HG02623 (cell line): Measurements from ENCODE around the gene DENND11.

Experiments used
- ATAC-seq: cut with Tn5 transposase; IDR thresholded peaks from one replicate; pipeline ENCODE4 v1.9.1; 2021; ENCODE audit warnings: moderate library complexity; ENCODE audit not compliant: unreplicated experiment

Gene DENND11

GRCh38 chr7:141685285-141686023 is 16.5 kb downstream of the DENND11 start:
- no peak for ATAC-seq

GRCh38 chr7:141679014-141679413 is 23.0 kb downstream of the DENND11 start:
- peak; percentile 74 for ATAC-seq

DNA sequence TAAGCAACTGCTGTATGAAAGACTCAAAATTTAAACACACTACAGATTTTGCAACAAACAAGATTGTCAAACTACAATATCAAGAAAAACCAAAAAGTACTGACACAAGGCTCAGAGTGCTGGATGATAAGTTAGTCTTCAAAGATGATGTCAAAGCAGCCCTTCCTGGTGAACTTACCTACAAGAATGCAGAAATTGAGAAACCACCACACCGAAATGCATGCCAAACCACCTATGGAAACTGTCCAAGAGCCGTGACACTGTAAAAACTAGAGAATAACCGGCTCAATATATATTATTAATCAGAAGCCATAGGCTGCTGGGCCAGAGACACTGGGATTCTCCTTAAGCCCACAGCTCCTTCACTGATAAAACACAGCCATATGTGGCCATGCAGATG is 25.3 kb downstream of the DENND11 start:
- no peak for ATAC-seq

DNA sequence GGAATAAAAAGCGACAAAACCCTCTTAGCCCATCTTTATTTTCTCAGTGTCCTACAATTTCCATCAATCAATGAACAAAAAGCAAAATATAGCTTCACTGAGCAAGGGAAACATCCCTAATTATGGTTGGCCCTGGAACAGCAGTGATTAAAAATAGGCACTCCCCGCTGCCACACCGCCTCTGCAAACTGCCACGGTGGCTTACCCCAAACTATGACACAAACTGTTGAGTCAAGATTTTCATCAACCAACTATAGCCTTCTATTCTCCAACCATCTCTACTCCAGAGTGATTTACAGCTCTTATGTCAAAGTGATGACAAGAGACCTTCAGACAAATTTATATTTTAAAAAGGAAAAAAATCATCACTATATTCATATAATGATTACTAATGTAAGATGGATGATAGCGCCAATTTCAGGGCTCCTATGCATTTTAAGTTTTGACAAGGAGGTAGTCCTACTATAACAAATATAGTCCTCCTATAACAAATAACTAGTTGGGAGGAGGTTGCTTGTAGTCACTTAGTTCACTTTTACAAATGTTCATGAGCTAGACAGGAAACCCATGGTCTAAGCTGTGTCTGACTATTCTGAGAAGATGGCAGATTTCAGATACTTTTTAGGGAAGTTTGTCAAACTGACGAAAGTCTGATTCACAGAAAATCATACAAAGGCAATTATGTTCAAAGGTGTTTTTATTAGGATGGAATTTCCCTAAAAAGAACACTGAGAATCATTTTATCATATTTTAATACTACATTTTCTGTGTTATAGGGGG is 26.3 kb downstream of the DENND11 start:
- ATAC-seq: no peak

GRCh38 chr7:141674702-141675101 is 27.3 kb downstream of the DENND11 start:
- no peak for ATAC-seq

DNA sequence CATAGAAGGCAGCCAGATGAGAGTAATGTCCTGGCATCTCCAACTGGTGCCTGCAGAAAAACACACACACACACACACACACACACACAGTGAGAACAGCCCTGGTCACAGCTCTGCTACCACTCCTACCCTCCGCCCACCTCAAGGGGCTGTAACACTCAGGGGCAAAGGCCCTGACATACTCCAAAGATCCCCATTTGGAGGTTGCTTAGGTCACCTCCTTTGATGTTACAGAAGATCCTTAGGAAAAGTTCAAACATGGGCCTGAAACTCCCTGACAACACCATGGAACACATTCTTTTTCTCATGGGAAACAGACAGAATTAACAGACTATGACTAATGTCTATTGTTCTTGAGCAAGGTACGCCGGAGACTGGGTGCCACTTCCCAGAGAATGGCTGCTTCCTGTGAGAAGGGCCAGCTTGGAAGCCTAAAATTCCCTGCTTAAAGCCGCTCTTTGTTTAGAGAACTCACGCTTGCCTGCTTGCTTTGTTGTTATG is 27.7 kb downstream of the DENND11 start:
- no peak for ATAC-seq

- no peak for ATAC-seq
These were observed 28.6 kb downstream of the DENND11 start for GRCh38 chr7:141673346-141673745.

DNA sequence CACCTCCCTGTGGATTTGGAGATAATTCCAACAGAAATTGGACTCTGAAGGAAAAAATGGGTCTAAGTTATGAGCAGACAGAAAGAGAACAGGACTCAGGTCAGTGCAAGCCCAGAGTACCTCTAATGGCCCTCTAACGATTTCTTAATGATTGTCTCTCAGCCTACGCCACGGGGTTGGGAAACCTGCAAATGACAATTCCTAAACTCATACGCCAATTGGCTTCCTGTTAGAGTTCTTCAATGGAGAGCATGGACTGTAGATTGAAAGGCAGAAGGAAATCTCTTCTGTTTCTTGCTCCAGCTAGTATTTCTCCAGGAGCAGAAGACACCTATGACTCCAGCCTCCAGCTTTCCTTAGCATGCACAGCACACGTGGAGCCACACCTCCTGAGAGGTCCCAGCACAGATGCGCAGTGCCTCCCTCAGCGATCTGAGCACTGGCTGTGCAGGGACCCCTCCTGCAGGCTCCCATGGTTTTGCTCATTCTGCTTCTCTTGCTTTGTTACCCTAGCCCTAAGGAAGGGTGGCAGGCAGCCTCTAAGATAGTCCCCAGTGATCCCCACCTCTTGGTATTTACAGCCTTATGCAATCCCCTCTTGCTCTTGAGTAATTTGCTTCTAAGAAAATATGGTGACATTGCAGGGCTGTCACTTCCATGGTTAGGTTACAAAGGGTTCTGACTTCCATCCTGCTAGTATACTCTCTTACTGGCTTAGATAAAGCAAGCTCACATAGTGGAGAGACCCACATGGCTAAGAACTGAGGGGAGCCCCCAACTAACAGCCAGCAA is 30.1 kb downstream of the DENND11 start:
- no peak for ATAC-seq

GRCh38 chr7:141668853-141669252 is 33.1 kb downstream of the DENND11 start:
- no peak for ATAC-seq

DNA sequence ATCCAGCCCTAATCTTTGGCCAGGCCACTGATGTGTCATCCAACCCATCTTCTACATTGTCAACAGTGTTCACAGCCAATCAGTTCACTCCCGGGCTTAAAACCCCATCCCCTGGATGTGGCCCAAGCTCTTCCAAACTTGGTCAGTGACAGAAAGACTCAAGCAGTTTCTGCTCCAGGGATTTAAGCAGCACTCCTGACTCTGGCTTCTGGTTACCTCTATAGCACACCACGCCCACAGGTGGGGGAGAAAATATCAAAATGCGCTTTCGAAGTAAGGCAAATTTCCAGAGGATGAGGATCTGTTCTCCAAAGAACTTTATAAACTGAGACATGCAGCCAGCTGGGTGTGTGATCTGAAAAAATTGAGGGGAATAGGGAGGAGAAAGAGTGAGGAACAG is 35.9 kb downstream of the DENND11 start:
- no peak for ATAC-seq

GRCh38 chr7:141665208-141666035 is 36.5 kb downstream of the DENND11 start:
- no peak for ATAC-seq

GRCh38 chr7:141664450-141664849 is 37.5 kb downstream of the DENND11 start:
- no peak for ATAC-seq

- ATAC-seq: no peak
These were observed 38.7 kb downstream of the DENND11 start for GRCh38 chr7:141663081-141663849.

DNA sequence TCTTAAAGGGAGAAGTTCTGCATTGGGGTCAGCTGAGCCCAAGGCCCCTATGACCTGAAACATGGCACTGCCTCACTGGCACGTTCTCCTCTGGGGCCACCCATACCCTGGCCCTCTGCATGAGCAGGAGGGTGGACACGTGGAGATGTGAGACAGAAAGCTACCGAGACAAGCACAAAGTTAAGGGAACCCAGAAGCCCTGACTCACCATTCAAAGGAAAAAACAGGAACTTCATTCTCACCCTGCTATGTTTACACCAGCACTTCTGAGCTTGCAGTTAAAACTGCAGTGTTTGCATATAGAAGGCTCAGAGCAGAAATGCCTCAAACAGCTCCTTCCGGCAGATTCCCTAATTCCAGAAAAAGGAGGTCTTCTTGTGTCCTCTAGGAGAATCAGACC is 41.7 kb downstream of the DENND11 start:
- ATAC-seq: no peak

DNA sequence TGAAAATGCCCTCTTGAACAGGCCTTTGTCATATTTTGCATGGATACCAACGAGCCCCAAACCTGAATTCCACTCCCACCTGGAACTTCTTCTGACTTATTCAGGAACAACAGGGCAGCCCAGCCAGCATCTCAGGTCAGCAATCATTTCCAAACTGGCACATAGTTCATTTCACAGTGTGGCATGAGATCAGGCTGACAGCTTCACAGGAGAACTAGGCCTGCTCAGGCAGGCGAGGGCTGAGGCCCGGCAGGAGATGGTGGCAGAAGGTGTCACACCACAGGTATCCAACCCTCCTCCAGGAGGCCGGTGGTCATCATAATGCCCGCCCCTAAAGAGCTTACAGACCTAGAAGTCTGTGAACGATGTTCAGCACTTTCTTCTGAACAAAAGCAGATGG is 42.5 kb downstream of the DENND11 start:
- no peak for ATAC-seq

DNA sequence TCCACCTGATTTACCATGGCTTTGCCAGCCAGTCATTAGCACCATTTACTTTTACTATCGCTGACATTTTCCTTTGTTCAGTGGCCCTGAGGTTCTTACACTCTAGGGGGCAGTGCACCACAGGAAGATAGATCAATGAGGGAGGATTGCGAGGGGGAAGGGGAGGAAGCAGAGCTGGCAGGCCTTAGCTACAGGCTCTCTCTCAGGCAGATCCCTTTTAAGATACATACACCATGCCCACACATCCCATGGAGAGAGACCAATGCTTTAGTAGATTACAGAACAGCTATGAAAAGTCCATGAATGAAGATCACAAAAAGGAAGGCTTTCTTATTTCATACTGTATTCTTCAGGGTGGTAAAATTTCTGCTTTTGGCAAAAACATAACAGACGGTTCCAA is 47.4 kb downstream of the DENND11 start:
- ATAC-seq: peak; percentile 81

DNA sequence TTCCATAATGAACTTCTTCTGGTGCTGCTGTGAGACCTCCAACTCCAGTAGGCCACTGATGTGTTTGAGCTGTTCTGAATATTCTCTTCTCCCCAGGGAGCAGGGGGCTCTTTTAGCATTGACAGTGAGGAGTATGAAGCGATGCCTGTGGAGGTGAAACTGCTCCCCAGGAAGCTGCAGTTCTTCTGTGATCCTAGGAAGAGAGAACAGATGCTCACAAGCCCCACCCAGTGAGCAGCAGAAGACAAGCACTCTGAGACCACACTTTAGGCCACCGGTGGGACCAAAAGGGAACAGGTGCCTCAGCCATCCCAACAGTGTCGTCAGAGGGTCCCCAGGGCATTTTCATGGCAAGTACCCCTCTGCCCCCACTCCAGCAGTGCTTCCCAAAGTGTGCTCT is 49.3 kb downstream of the DENND11 start:
- no peak for ATAC-seq
